Measurements from ENCODE around the gene KIF5B. TPM values are rescaled to one million over a fixed set of nuclear protein-coding genes. Genes with fewer than 3 reads are reported as not detected.

KIF5B gene
- total and polyA plus RNA-seq, 2 donors (not counting 3 experiments of a cell fraction or from before 2014, with no cell fraction given): 24.7 to 159 TPM

DNA sequence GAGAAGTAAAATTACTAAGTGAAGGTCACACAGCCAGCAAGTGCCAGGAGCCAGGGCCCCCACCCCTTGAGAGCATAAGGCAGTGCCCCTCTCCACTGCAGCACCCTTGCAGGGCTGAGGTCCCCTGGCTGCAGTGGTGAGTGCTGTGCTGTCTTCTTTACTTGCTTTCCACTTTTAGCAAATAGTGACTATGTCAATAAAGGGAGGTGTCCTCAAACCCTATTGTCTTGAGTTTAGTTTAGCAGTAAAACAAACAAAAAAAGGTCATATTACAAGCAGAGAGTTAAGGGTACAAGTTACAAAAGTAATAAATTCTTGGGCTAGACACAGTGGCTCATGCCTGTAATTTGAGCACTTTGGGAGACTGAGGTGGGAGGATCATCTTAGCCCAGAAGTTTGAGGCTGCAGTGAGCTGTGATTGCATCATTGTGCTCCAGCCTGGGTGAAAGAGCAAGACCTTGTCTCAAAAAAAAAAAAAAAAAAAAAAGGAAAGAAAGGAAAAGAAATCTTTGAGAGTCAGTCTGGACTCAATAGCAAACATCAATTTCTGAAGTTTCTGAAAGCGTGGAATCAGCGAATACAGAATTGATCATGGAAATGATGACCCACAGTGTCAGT is 39.0 kb upstream of the KIF5B start:
- Histone ChIP-seq H3K4me3 (replicated peaks in 1 of 3; ENCODE audit: insufficient read depth in 1 of 3, low read depth in 1 of 3, low read length in 3 of 3) (no peak overlapping the region), H3K9me3 (replicated peaks; ENCODE audit: control insufficient read depth, insufficient read depth, low read length) (no peaks in the 10 kb centered on the region), H3K27ac (ENCODE audit: insufficient read depth, low read depth, low read length) (no peak overlapping the region), H3K9me1 (replicated peaks; ENCODE audit: control insufficient read depth, extremely low read depth, insufficient read depth, low read length) (no peaks in the 10 kb centered on the region), H3K36me3 (ENCODE audit: control insufficient read depth in 2 of 2, extremely low read depth in 1 of 2, insufficient read depth in 2 of 2, low read length in 2 of 2) (no peaks in the 10 kb centered on the region), H3K79me2 (ENCODE audit: control insufficient read depth, insufficient read depth, low read length) (no peaks in the 10 kb centered on the region), H3K9ac (replicated peaks; ENCODE audit: extremely low read depth, insufficient read depth, low read length) (no peak overlapping the region), H3K4me2 (ENCODE audit: insufficient read depth, low read length) (no peak overlapping the region), H3K27me3 (ENCODE audit: control insufficient read depth in 2 of 2, insufficient read depth in 2 of 2, low read length in 2 of 2) (peaks cover 5 to 9% of the 10 kb centered on the region in 2 experiments), H4K20me1 (replicated peaks; ENCODE audit: control insufficient read depth, extremely low read depth, insufficient read depth, low read length) (no peaks in the 10 kb centered on the region), H3K4me1 (ENCODE audit: control insufficient read depth, extremely low read depth, insufficient read depth, low read length) (no peaks in the 10 kb centered on the region), H2AFZ (ENCODE audit: low read depth, low read length) (no peak overlapping the region)
- POLR2A ChIA-PET: no interaction called here
- BruUV-seq (replicated peaks): no TSS peak
- DNase-seq (ENCODE audit: low read depth, low spot score) (no peak), FAIRE-seq (no peak)
- intact Hi-C loops (cut with micrococcal nuclease) (no loop called here), dilution Hi-C loops (cut with MboI; ENCODE audit: extremely low pct_ligation_motif_present, low sequenced_read_pairs) (no loop called here)
- TF ChIP-seq GATA2 (IDR thresholded peaks at IDR 0.05; ENCODE audit: insufficient read depth, insufficient read length, low read depth, low read length): no peak
- no peak for TF ChIP-seq FOS (IDR thresholded peaks at IDR 0.05; ENCODE audit: borderline replicate concordance, insufficient read depth, low read length)
- TF ChIP-seq EZH2 (IDR thresholded peaks at IDR 0.05; ENCODE audit: borderline replicate concordance, low read depth, low read length, severe bottlenecking): no peak
- CTCF ChIA-PET: no interaction called here

DNA sequence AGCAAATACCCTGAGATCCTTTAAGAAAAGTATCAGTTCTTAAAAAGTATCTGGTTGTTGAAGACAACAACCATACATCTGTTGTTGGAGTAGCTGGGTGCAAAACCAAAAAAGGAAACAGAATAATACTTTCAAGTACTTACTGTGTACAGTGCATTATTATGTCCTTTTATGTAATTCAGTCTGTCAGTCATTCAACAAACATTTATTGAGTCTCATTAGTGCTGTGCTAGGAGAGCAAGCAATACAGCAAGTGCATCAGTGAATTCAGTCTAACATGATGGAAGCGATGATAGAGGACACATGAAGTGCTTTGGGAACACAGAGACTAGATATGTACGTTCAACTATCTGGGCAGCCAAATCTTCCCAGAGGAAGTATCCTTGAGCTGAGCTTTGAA is 37.4 kb upstream of the KIF5B start:
- H3K9ac ChIP-seq (replicated peaks; ENCODE audit: extremely low read depth, insufficient read depth, low read length): no peak overlapping the region
- DNase-seq (ENCODE audit: low read depth, low spot score): no peak
- dilution Hi-C loops (cut with MboI; ENCODE audit: extremely low pct_ligation_motif_present, low sequenced_read_pairs) (no loop called here), intact Hi-C loops (cut with micrococcal nuclease) (no loop called here)
- FAIRE-seq: no peak
- H3K36me3 ChIP-seq (ENCODE audit: control insufficient read depth in 2 of 2, extremely low read depth in 1 of 2, insufficient read depth in 2 of 2, low read length in 2 of 2): no peaks in the 10 kb centered on the region
- H4K20me1 ChIP-seq (replicated peaks; ENCODE audit: control insufficient read depth, extremely low read depth, insufficient read depth, low read length): no peaks in the 10 kb centered on the region
- H3K9me3 ChIP-seq (replicated peaks; ENCODE audit: control insufficient read depth, insufficient read depth, low read length): no peaks in the 10 kb centered on the region
- H2AFZ ChIP-seq (ENCODE audit: low read depth, low read length): no peak overlapping the region
- CTCF ChIA-PET: no interaction called here
- H3K9me1 ChIP-seq (replicated peaks; ENCODE audit: control insufficient read depth, extremely low read depth, insufficient read depth, low read length): no peaks in the 10 kb centered on the region
- BruUV-seq (replicated peaks): no TSS peak
- H3K4me2 ChIP-seq (ENCODE audit: insufficient read depth, low read length): no peak overlapping the region
- H3K27me3 ChIP-seq (ENCODE audit: control insufficient read depth in 2 of 2, insufficient read depth in 2 of 2, low read length in 2 of 2): peaks cover 11 to 14% of the 10 kb centered on the region in 2 experiments
- POLR2A ChIA-PET: no interaction called here
- H3K79me2 ChIP-seq (ENCODE audit: control insufficient read depth, insufficient read depth, low read length): no peaks in the 10 kb centered on the region
- H3K27ac ChIP-seq (ENCODE audit: insufficient read depth, low read depth, low read length): no peak overlapping the region
- no peak for TF ChIP-seq MAX (IDR thresholded peaks at IDR 0.05; ENCODE audit: insufficient read depth, insufficient read length)
- TF ChIP-seq CTCF (IDR thresholded peaks at IDR 0.05; ENCODE audit: extremely low read depth in 1 of 2, insufficient read depth in 1 of 2, low read depth in 1 of 2, low read length in 2 of 2): no peak
- TF ChIP-seq EZH2 (IDR thresholded peaks at IDR 0.05; ENCODE audit: borderline replicate concordance, low read depth, low read length, severe bottlenecking): no peak
- TF ChIP-seq FOS (IDR thresholded peaks at IDR 0.05; ENCODE audit: borderline replicate concordance, insufficient read depth, low read length): no peak
- TF ChIP-seq MYC (IDR thresholded peaks at IDR 0.05; ENCODE audit: low read depth, low read length): no peak
- TF ChIP-seq POLR2A (IDR thresholded peaks at IDR 0.05; ENCODE audit: low read depth, low read length): no peak
- TF ChIP-seq JUN (IDR thresholded peaks at IDR 0.05; ENCODE audit: borderline replicate concordance, insufficient read depth, insufficient read length, low read depth): no peak
- no peak for TF ChIP-seq POLR2AphosphoS5 (IDR thresholded peaks at IDR 0.05; ENCODE audit: insufficient read depth, low read depth, low read length)
- no peak for TF ChIP-seq GATA2 (IDR thresholded peaks at IDR 0.05; ENCODE audit: insufficient read depth, insufficient read length, low read depth, low read length)
- H3K4me1 ChIP-seq (ENCODE audit: control insufficient read depth, extremely low read depth, insufficient read depth, low read length): no peaks in the 10 kb centered on the region
- no peak overlapping the region for H3K4me3 ChIP-seq (replicated peaks in 1 of 3; ENCODE audit: insufficient read depth in 1 of 3, low read depth in 1 of 3, low read length in 3 of 3)
